ENCODE data around the gene TAS2R31.

TAS2R31 gene

GRCh38 chr12:11026118-11026517 is 5.1 kb downstream of the TAS2R31 start:
- peak; percentile 30; the same call in 1 of the 2 replicates for TF ChIP-seq CTCF (IDR thresholded peaks at IDR 0.05; ENCODE audit: control insufficient read depth, extremely low read depth, insufficient read depth)
- no peak for DNase-seq (ENCODE audit: low read depth)
- no peak overlapping the region for H3K4me3 ChIP-seq (ENCODE audit: low read depth, low read length)

- H3K4me3 ChIP-seq (ENCODE audit: low read depth, low read length) = no peak overlapping the region
- TF ChIP-seq CTCF (IDR thresholded peaks at IDR 0.05; ENCODE audit: control insufficient read depth, extremely low read depth, insufficient read depth) = no peak
- no peak for DNase-seq (ENCODE audit: low read depth)
These were observed 7.8 kb downstream of the TAS2R31 start for GRCh38 chr12:11023387-11023786.

GRCh38 chr12:11022520-11022919 is 8.7 kb downstream of the TAS2R31 start, which contains the start of gene TAS2R19:
Gene TAS2R19 (minus strand): TSS chr12:11022620. CDS start chr12:11022571, 49 bp downstream.
- no peak for TF ChIP-seq CTCF (IDR thresholded peaks at IDR 0.05; ENCODE audit: control insufficient read depth, extremely low read depth, insufficient read depth)
- no peak for DNase-seq (ENCODE audit: low read depth)
- no peak within 1 kb of the TSS for H3K4me3 ChIP-seq (ENCODE audit: low read depth, low read length)

- no peak for DNase-seq (ENCODE audit: low read depth)
- TF ChIP-seq CTCF (IDR thresholded peaks at IDR 0.05; ENCODE audit: control insufficient read depth, extremely low read depth, insufficient read depth) = no peak
- H3K4me3 ChIP-seq (ENCODE audit: low read depth, low read length) = no peak overlapping the region
These were observed 14.3 kb downstream of the TAS2R31 start for GRCh38 chr12:11016937-11017336.

- H3K4me3 ChIP-seq (ENCODE audit: low read depth, low read length) = no peak overlapping the region
- DNase-seq (ENCODE audit: low read depth) = no peak
- TF ChIP-seq CTCF (IDR thresholded peaks at IDR 0.05; ENCODE audit: control insufficient read depth, extremely low read depth, insufficient read depth) = no peak
These were observed 15.3 kb downstream of the TAS2R31 start for GRCh38 chr12:11015775-11016430.

GRCh38 chr12:11014234-11014633 is 17.0 kb downstream of the TAS2R31 start:
- no peak overlapping the region for H3K4me3 ChIP-seq (ENCODE audit: low read depth, low read length)
- no peak for TF ChIP-seq CTCF (IDR thresholded peaks at IDR 0.05; ENCODE audit: control insufficient read depth, extremely low read depth, insufficient read depth)
- no peak for DNase-seq (ENCODE audit: low read depth)

- no peak for DNase-seq (ENCODE audit: low read depth)
- no peak for TF ChIP-seq CTCF (IDR thresholded peaks at IDR 0.05; ENCODE audit: control insufficient read depth, extremely low read depth, insufficient read depth)
These were observed 23.6 kb downstream of the TAS2R31 start for GRCh38 chr12:11007608-11008007.

More at GRCh38 chr12:11007608-11008007, 23.6 kb downstream of the TAS2R31 start:
- no peak overlapping the region for H3K4me3 ChIP-seq (ENCODE audit: low read depth, low read length)
